Measurements from ENCODE around the gene PTPRK. TPM values are rescaled to one million over a fixed set of nuclear protein-coding genes. Genes with fewer than 3 reads are reported as not detected.

Gene PTPRK
- total and polyA plus RNA-seq, 5 donors = 9.6 to 45.7 (median 42.7) TPM

- ATAC-seq (no peak), DNase-seq (no peak)
- no peak overlapping the region for H3K4me3 ChIP-seq (ENCODE audit: low read length)
- H3K27ac ChIP-seq (ENCODE audit: low read length) = no peak overlapping the region
- H3K9me3 ChIP-seq (ENCODE audit: control insufficient read depth, low read length) = no peaks in the 10 kb centered on the region
- no peaks in the 10 kb centered on the region for H3K27me3 ChIP-seq (ENCODE audit: control insufficient read depth, insufficient read depth)
- intact Hi-C loops (cut with DNase I) = no loop called here
- peaks cover 2% of the 10 kb centered on the region for H3K4me1 ChIP-seq (ENCODE audit: control insufficient read depth, insufficient read depth, low read length)
- WGBS = 82% methylated on average over 6 of the region's 6 CpGs
Observed at GRCh38 chr6:128259730-128260685, 260.4 kb downstream of the PTPRK start.

GRCh38 chr6:128259029-128259724 lies 261.2 kb downstream of the PTPRK start:
- DNase-seq (no peak), ATAC-seq (no peak)
- H3K27me3 ChIP-seq (ENCODE audit: control insufficient read depth, insufficient read depth) = no peaks in the 10 kb centered on the region
- WGBS = 64% methylated on average over 2 of the region's 2 CpGs
- no peak overlapping the region for H3K27ac ChIP-seq (ENCODE audit: low read length)
- no peak overlapping the region for H3K4me3 ChIP-seq (ENCODE audit: low read length)
- peaks cover 2% of the 10 kb centered on the region for H3K4me1 ChIP-seq (ENCODE audit: control insufficient read depth, insufficient read depth, low read length)
- intact Hi-C loops (cut with DNase I) = no loop called here
- H3K9me3 ChIP-seq (ENCODE audit: control insufficient read depth, low read length) = no peaks in the 10 kb centered on the region

- no peak overlapping the region for H3K27ac ChIP-seq (ENCODE audit: low read length)
- DNase-seq = no peak
- ATAC-seq = no peak
- no peaks in the 10 kb centered on the region for H3K9me3 ChIP-seq (ENCODE audit: control insufficient read depth, low read length)
- H3K27me3 ChIP-seq (ENCODE audit: control insufficient read depth, insufficient read depth) = no peaks in the 10 kb centered on the region
- no peak overlapping the region for H3K4me3 ChIP-seq (ENCODE audit: low read length)
- peaks cover 2% of the 10 kb centered on the region for H3K4me1 ChIP-seq (ENCODE audit: control insufficient read depth, insufficient read depth, low read length)
- intact Hi-C loops (cut with DNase I) = no loop called here
- 91% methylated on average over 5 of the region's 5 CpGs for WGBS
Observed at GRCh38 chr6:128256095-128256494, 264.3 kb downstream of the PTPRK start.

- intact Hi-C loops (cut with DNase I) = no loop called here
- Histone ChIP-seq H3K27me3 (ENCODE audit: control insufficient read depth, insufficient read depth) (no peaks in the 10 kb centered on the region), H3K4me3 (ENCODE audit: low read length) (no peak overlapping the region), H3K9me3 (ENCODE audit: control insufficient read depth, low read length) (no peaks in the 10 kb centered on the region), H3K4me1 (ENCODE audit: control insufficient read depth, insufficient read depth, low read length) (no peaks in the 10 kb centered on the region), H3K27ac (ENCODE audit: low read length) (no peak overlapping the region)
- no peak for DNase-seq
- ATAC-seq = no peak
- 92% methylated on average over 4 of the region's 4 CpGs for WGBS
Observed at GRCh38 chr6:128252341-128253176, 267.8 kb downstream of the PTPRK start.

GRCh38 chr6:128251445-128252340 lies 268.7 kb downstream of the PTPRK start:
- no peak for ATAC-seq
- no peaks in the 10 kb centered on the region for H3K4me1 ChIP-seq (ENCODE audit: control insufficient read depth, insufficient read depth, low read length)
- 82% methylated on average over 4 of the region's 4 CpGs for WGBS
- no peak for DNase-seq
- H3K27me3 ChIP-seq (ENCODE audit: control insufficient read depth, insufficient read depth) = no peaks in the 10 kb centered on the region
- intact Hi-C loops (cut with DNase I) = no loop called here
- no peak overlapping the region for H3K4me3 ChIP-seq (ENCODE audit: low read length)
- no peaks in the 10 kb centered on the region for H3K9me3 ChIP-seq (ENCODE audit: control insufficient read depth, low read length)
- H3K27ac ChIP-seq (ENCODE audit: low read length) = no peak overlapping the region

- WGBS = 100% methylated on average over 1 of the region's 1 CpG
- DNase-seq (no peak), ATAC-seq (no peak)
- no peaks in the 10 kb centered on the region for H3K27me3 ChIP-seq (ENCODE audit: control insufficient read depth, insufficient read depth)
- H3K27ac ChIP-seq (ENCODE audit: low read length) = no peak overlapping the region
- H3K4me1 ChIP-seq (ENCODE audit: control insufficient read depth, insufficient read depth, low read length) = no peaks in the 10 kb centered on the region
- H3K9me3 ChIP-seq (ENCODE audit: control insufficient read depth, low read length) = no peaks in the 10 kb centered on the region
- no peak overlapping the region for H3K4me3 ChIP-seq (ENCODE audit: low read length)
- intact Hi-C loops (cut with DNase I) = no loop called here
Observed at GRCh38 chr6:128250370-128251070, 269.9 kb downstream of the PTPRK start.

GRCh38 chr6:128249429-128249828 lies 271.0 kb downstream of the PTPRK start:
- no peak for DNase-seq
- Histone ChIP-seq H3K27ac (ENCODE audit: low read length) (no peak overlapping the region), H3K27me3 (ENCODE audit: control insufficient read depth, insufficient read depth) (no peaks in the 10 kb centered on the region), H3K4me1 (ENCODE audit: control insufficient read depth, insufficient read depth, low read length) (no peaks in the 10 kb centered on the region), H3K9me3 (ENCODE audit: control insufficient read depth, low read length) (no peaks in the 10 kb centered on the region), H3K4me3 (ENCODE audit: low read length) (no peak overlapping the region)
- whole genome bisulfite sequencing = 86% methylated on average over 4 of the region's 4 CpGs
- ATAC-seq = no peak
- intact Hi-C loops (cut with DNase I) = no loop called here

- Histone ChIP-seq H3K27me3 (ENCODE audit: control insufficient read depth, insufficient read depth) (no peaks in the 10 kb centered on the region), H3K9me3 (ENCODE audit: control insufficient read depth, low read length) (no peaks in the 10 kb centered on the region), H3K4me1 (ENCODE audit: control insufficient read depth, insufficient read depth, low read length) (peaks cover 1% of the 10 kb centered on the region), H3K27ac (ENCODE audit: low read length) (no peak overlapping the region), H3K4me3 (ENCODE audit: low read length) (no peak overlapping the region)
- ATAC-seq (no peak), DNase-seq (no peak)
- intact Hi-C loops (cut with DNase I) = no loop called here
- WGBS = 91% methylated on average over 7 of the region's 7 CpGs
Observed at GRCh38 chr6:128246472-128247260, 273.7 kb downstream of the PTPRK start.

GRCh38 chr6:128244751-128245405 lies 275.5 kb downstream of the PTPRK start:
- no peak for DNase-seq
- 80% methylated on average over 2 of the region's 2 CpGs for WGBS

More at GRCh38 chr6:128244751-128245405, 275.5 kb downstream of the PTPRK start:
- no peak overlapping the region for H3K4me3 ChIP-seq (ENCODE audit: low read length)
- ATAC-seq = no peak
- intact Hi-C loops (cut with DNase I) = no loop called here
- peaks cover 5% of the 10 kb centered on the region for H3K4me1 ChIP-seq (ENCODE audit: control insufficient read depth, insufficient read depth, low read length)
- H3K27me3 ChIP-seq (ENCODE audit: control insufficient read depth, insufficient read depth) = no peaks in the 10 kb centered on the region
- no peak overlapping the region for H3K27ac ChIP-seq (ENCODE audit: low read length)
- H3K9me3 ChIP-seq (ENCODE audit: control insufficient read depth, low read length) = no peaks in the 10 kb centered on the region
